GM21737 (cell line): ENCODE results near the gene OR4M2.
"Not testable (repeated sequence)": the region's sequence is repeated elsewhere in the genome, so short reads cannot be mapped to it uniquely, and the experiment has no call there.

ENCODE experiments used
- ATAC-seq: cut with Tn5 transposase; IDR thresholded peaks from one replicate; pipeline ENCODE4 v1.9.1; 2021; ENCODE audit warnings: mild to moderate bottlenecking, moderate library complexity; ENCODE audit not compliant: unreplicated experiment

Gene OR4M2, protein sequence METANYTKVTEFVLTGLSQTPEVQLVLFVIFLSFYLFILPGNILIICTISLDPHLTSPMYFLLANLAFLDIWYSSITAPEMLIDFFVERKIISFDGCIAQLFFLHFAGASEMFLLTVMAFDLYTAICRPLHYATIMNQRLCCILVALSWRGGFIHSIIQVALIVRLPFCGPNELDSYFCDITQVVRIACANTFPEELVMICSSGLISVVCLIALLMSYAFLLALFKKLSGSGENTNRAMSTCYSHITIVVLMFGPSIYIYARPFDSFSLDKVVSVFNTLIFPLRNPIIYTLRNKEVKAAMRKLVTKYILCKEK

GRCh38 chr15:22080227-22080626 lies at the start of gene OR4M2:
OR4M2 (plus strand) TSS chr15:22080527; CDS start chr15:22080625, 98 bp downstream.
- not testable (repeated sequence) for ATAC-seq

DNA sequence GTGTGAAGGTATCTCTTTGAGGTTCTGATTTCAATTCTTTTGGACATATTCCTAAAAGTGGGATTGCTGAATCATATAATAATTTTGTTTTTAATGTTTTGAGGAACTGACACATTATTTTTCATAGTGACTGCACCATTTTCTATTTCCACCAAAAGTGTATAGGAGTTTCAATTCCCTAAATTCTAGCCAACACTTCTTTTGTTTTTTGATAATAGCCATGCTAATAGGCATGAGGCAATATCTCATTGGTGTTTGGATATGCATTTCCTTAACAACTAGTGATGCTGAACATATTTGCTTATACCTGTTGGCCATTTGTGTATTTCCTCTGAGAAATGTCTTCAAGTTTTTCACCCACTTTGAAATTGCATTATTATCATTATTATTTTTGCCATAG lies 11.1 kb upstream of the OR4M2 start:
- ATAC-seq = not testable (repeated sequence)

DNA sequence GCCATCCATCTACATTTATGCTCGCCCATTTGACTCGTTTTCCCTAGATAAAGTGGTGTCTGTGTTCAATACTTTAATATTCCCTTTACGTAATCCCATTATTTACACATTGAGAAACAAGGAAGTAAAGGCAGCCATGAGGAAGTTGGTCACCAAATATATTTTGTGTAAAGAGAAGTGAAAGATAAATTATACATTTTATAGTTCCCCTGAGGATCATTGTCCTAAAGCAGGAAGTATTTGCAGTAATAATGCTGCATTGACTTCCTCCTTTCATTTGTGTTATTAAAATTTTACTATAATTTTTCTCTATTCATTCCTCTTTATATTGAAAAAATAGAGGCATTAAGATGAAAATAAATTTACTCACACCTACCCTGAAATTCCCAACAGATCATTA lies 1.1 kb downstream of the OR4M2 start:
- ATAC-seq = not testable (repeated sequence)

GRCh38 chr15:22098616-22099253 lies 18.4 kb downstream of the OR4M2 start:
- ATAC-seq = not testable (repeated sequence)

GRCh38 chr15:22099289-22099891 lies 19.1 kb downstream of the OR4M2 start:
- not testable (repeated sequence) for ATAC-seq

GRCh38 chr15:22122033-22122432 lies 41.7 kb downstream of the OR4M2 start:
- ATAC-seq = not testable (repeated sequence)
